H1 (cell line): ENCODE data around the gene BTC. TPM values are rescaled to one million over a fixed set of nuclear protein-coding genes. Genes with fewer than 3 reads are reported as not detected.

ENCODE experiments used
- CTCF ChIA-PET: fragments of 300-600 bp; sonication (Branson Sonifier 250); formaldehyde crosslinking; loops from one replicate; lab custom pipeline; 2021; ENCODE audit not compliant: partially characterized antibody; lab: Charles Lee
- POLR2A ChIA-PET: fragments of 300-600 bp; sonication (Branson Sonifier 250); formaldehyde crosslinking; loops from one replicate; lab custom pipeline; 2021; ENCODE audit warnings: inconsistent platforms; ENCODE audit not compliant: partially characterized antibody; lab: Charles Lee
- DNase-seq, 2 experiments: peaks; one replicate each; pipeline versions ENCODE4 v3.0.0 to v3.0.0-alpha.2; 2010 to 2022; ENCODE audit warnings: low spot score in 2 of 2, low read depth in 1 of 2, mixed read lengths in 1 of 2
- FAIRE-seq: peaks from 2 replicates; lab custom pipeline; 2011; peaks lifted over from hg19 to GRCh38; lab: Jason Lieb, UNC
- H2AFZ ChIP-seq: 2 replicates; pipeline ENCODE4 v1.8.1; 2012; ENCODE audit warnings: low read length, inconsistent platforms
- H2AK5ac ChIP-seq: 2 replicates; pipeline ENCODE4 v1.6.1; 2013; ENCODE audit warnings: low read depth, low read length
- H2BK120ac ChIP-seq: replicated peaks from 2 replicates; pipeline ENCODE3; 2013; ENCODE audit warnings: low read depth, low read length, inconsistent platforms
- H2BK12ac ChIP-seq: 2 replicates; pipeline ENCODE4 v1.6.1; 2013; ENCODE audit warnings: low read depth, low read length
- H2BK15ac ChIP-seq: 2 replicates; pipeline ENCODE4 v1.6.1; 2013; ENCODE audit warnings: low read length
- H2BK20ac ChIP-seq: 2 replicates; pipeline ENCODE4 v1.6.1; 2013; ENCODE audit warnings: low read length
- H2BK5ac ChIP-seq: 2 replicates; pipeline ENCODE4 v1.6.1; 2013; ENCODE audit warnings: low read depth, low read length
- H3K14ac ChIP-seq: 2 replicates; pipeline ENCODE4 v1.6.1; 2013; ENCODE audit warnings: inconsistent platforms; ENCODE audit not compliant: insufficient read length
- H3K18ac ChIP-seq: 2 replicates; pipeline ENCODE4 v1.6.1; 2013; ENCODE audit warnings: low read length; ENCODE audit errors: extremely low read depth
- H3K23ac ChIP-seq: 2 replicates; pipeline ENCODE4 v1.6.1; 2013; ENCODE audit warnings: inconsistent platforms; ENCODE audit not compliant: insufficient read length
- H3K23me2 ChIP-seq: 2 replicates; pipeline ENCODE4 v1.6.1; 2013; ENCODE audit warnings: low read depth, low read length
- H3K27ac ChIP-seq: 2 replicates; pipeline ENCODE4 v1.6.1; 2011; ENCODE audit warnings: low read depth, low read length, inconsistent platforms
- H3K27me3 ChIP-seq, 4 experiments: replicated peaks in 1 of 4; 1 replicate in 1 of 4; 2 replicates in 3 of 4; pipeline versions ENCODE4 v1.6.1 to v1.8.1; 2011 to 2013; ENCODE audit warnings: low read length in 3 of 4, mild to moderate bottlenecking in 3 of 4, inconsistent platforms in 2 of 4, mixed read lengths in 2 of 4, moderate library complexity in 1 of 4; ENCODE audit not compliant: control insufficient read depth in 3 of 4, insufficient read depth in 3 of 4; ENCODE audit errors: extremely low read depth in 1 of 4
- H3K36me3 ChIP-seq, 4 experiments: 2 replicates each; pipeline versions ENCODE4 v1.6.1 to v1.8.1; 2011 to 2013; ENCODE audit warnings: mild to moderate bottlenecking in 4 of 4, low read length in 3 of 4, moderate library complexity in 2 of 4, control low read depth in 1 of 4, inconsistent platforms in 1 of 4; ENCODE audit not compliant: insufficient read depth in 4 of 4, control insufficient read depth in 2 of 4
- H3K4ac ChIP-seq: replicated peaks from 2 replicates; pipeline ENCODE3; 2013; ENCODE audit warnings: low read length, low read depth, mixed read lengths, inconsistent platforms; ENCODE audit not compliant: insufficient read length
- H3K4me1 ChIP-seq, 4 experiments: replicated peaks in 1 of 4; 1 replicate in 1 of 4; 2 replicates in 3 of 4; pipeline versions ENCODE4 v1.6.1 to v1.8.1; 2011 to 2013; ENCODE audit warnings: low read length in 3 of 4, inconsistent platforms in 2 of 4, mixed read lengths in 1 of 4; ENCODE audit not compliant: insufficient read depth in 4 of 4, control insufficient read depth in 3 of 4
- H3K4me2 ChIP-seq, 2 experiments: 2 replicates each; pipeline versions ENCODE4 v1.6.1 to v1.8.1; 2011 to 2013; ENCODE audit warnings: low read depth in 2 of 2, low read length in 2 of 2, control low read depth in 1 of 2, inconsistent platforms in 1 of 2, mild to moderate bottlenecking in 1 of 2; ENCODE audit not compliant: insufficient read depth in 1 of 2
- H3K4me3 ChIP-seq, 4 experiments: fragments of 200-600, 300-600 bp in 1 of 4; sonication (generic), shearing (Covaris generic), sonication (Bioruptor Twin) in 1 of 4; 2 replicates each; pipeline versions ENCODE4 v1.5.1 to v1.8.1; 2011 to 2016; ENCODE audit warnings: low read length in 4 of 4, low read depth in 3 of 4, control low read depth in 2 of 4, inconsistent platforms in 2 of 4, mild to moderate bottlenecking in 2 of 4, mixed read lengths in 1 of 4, moderate library complexity in 1 of 4; ENCODE audit not compliant: insufficient read depth in 2 of 4; ENCODE audit errors: extremely low read depth in 1 of 4
- H3K56ac ChIP-seq: replicated peaks from 2 replicates; pipeline ENCODE3; 2013; ENCODE audit warnings: low read depth, mild to moderate bottlenecking, mixed read lengths, low read length, inconsistent platforms; ENCODE audit not compliant: insufficient read length
- H3K79me1 ChIP-seq: 2 replicates; pipeline ENCODE4 v1.6.1; 2013; ENCODE audit warnings: low read depth, low read length, control low read depth
- H3K79me2 ChIP-seq, 2 experiments: 2 replicates each; pipeline versions ENCODE4 v1.6.1 to v1.8.1; 2012 to 2013; ENCODE audit warnings: low read length in 2 of 2, mild to moderate bottlenecking in 2 of 2, inconsistent platforms in 1 of 2; ENCODE audit not compliant: insufficient read depth in 2 of 2, control insufficient read depth in 1 of 2
- H3K9ac ChIP-seq, 4 experiments: replicated peaks in 1 of 4; 1 replicate in 1 of 4; 2 replicates in 3 of 4; pipeline versions ENCODE4 v1.6.1 to v1.8.1; 2011 to 2013; ENCODE audit warnings: low read depth in 3 of 4, low read length in 3 of 4, control low read depth in 2 of 4, mild to moderate bottlenecking in 2 of 4, moderate library complexity in 2 of 4, inconsistent platforms in 1 of 4; ENCODE audit errors: extremely low read depth in 1 of 4
- H3K9me3 ChIP-seq, 2 experiments: 2 replicates each; pipeline versions ENCODE4 v1.6.1 to v1.8.1; 2012 to 2013; ENCODE audit warnings: mild to moderate bottlenecking in 2 of 2, moderate library complexity in 2 of 2, control low read depth in 1 of 2, inconsistent platforms in 1 of 2, low read depth in 1 of 2, low read length in 1 of 2, mixed read lengths in 1 of 2; ENCODE audit not compliant: insufficient read depth in 2 of 2
- H4K20me1 ChIP-seq, 2 experiments: replicated peaks in 1 of 2; 2 replicates each; pipeline versions ENCODE3 to v1.8.1; 2011 to 2013; ENCODE audit warnings: inconsistent platforms in 2 of 2, low read length in 2 of 2, mild to moderate bottlenecking in 1 of 2; ENCODE audit not compliant: insufficient read depth in 2 of 2, control insufficient read depth in 1 of 2
- H4K5ac ChIP-seq: 2 replicates; pipeline ENCODE4 v1.6.1; 2013; ENCODE audit warnings: low read length, low read depth, mixed read lengths, inconsistent platforms; ENCODE audit not compliant: insufficient read length
- H4K8ac ChIP-seq: 2 replicates; pipeline ENCODE4 v1.8.0; 2013; ENCODE audit warnings: mild to moderate bottlenecking, moderate library complexity, low read length, inconsistent platforms; ENCODE audit not compliant: insufficient read depth; ENCODE audit errors: extremely low read depth
- H4K91ac ChIP-seq: replicated peaks from 2 replicates; pipeline ENCODE3; 2013; ENCODE audit warnings: low read length, mixed read lengths, inconsistent platforms; ENCODE audit not compliant: insufficient read length
- ASH2L ChIP-seq: fragments of 200-600, 300-600 bp; sonication (generic); IDR thresholded peaks from one replicate; pipeline ENCODE4 v1.7.1; 2017; ENCODE audit warnings: low read length
- BCL11A ChIP-seq, 2 experiments: IDR thresholded peaks; one replicate each; pipeline ENCODE4 v1.6.1; 2011; ENCODE audit warnings: low read depth in 2 of 2, low read length in 2 of 2, mild to moderate bottlenecking in 2 of 2
- GTF2F1 ChIP-seq: IDR thresholded peaks from 2 replicates; pipeline ENCODE4 v1.6.1; 2012; ENCODE audit warnings: low read depth, low read length, improper control_type of control experiment, borderline replicate concordance
- MAFK ChIP-seq: IDR thresholded peaks from 2 replicates; pipeline ENCODE4 v1.6.1; 2012; ENCODE audit warnings: low read depth, mild to moderate bottlenecking, improper control_type of control experiment, low read length
- PHF8 ChIP-seq: fragments of 200-600 bp; sonication (generic); conservative IDR thresholded peaks from 2 replicates; pipeline ENCODE4 v1.7.1; 2012; ENCODE audit warnings: low read depth, mild to moderate bottlenecking, inconsistent platforms, low read length, moderate library complexity
- RAD21 ChIP-seq, 2 experiments: IDR thresholded peaks in 1 of 2; conservative IDR thresholded peaks in 1 of 2; 2 replicates each; pipeline ENCODE4 v1.6.1; 2011; ENCODE audit warnings: low read depth in 2 of 2, low read length in 2 of 2, improper control_type of control experiment in 1 of 2, inconsistent platforms in 1 of 2, mild to moderate bottlenecking in 1 of 2, moderate library complexity in 1 of 2
- RBBP5 ChIP-seq: IDR thresholded peaks from 2 replicates; pipeline ENCODE4 v1.7.1; 2012; ENCODE audit warnings: low read depth, mild to moderate bottlenecking, inconsistent platforms, low read length, moderate library complexity, borderline replicate concordance
- SIRT6 ChIP-seq: IDR thresholded peaks from one replicate; pipeline ENCODE4 v1.7.1; 2012; ENCODE audit warnings: low read length, inconsistent platforms
- WGBS, 2 experiments: shearing (Covaris generic) in 1 of 2; methylation state at CpG; one replicate each; pipeline versions ENCODE4 v1.1.6 to v1.1.7; 2013 to 2015; ENCODE audit warnings: low lambda C conversion rate in 2 of 2, mixed read lengths in 2 of 2, inconsistent platforms in 1 of 2, low coverage in 1 of 2, missing lambda C conversion rate in 1 of 2; ENCODE audit not compliant: insufficient replicate concordance in 2 of 2, insufficient coverage in 1 of 2, insufficient read length in 1 of 2; ENCODE audit errors: extremely low coverage in 1 of 2, missing lambda C conversion rate in 1 of 2; 5-methylcytosine and 5-hydroxymethylcytosine counted together
- polyA plus RNA-seq, 7 experiments: library from polyadenylated mRNA; depleted of rRNA in 3 of 7; stranded (reverse) in 5 of 7; unstranded in 2 of 7; fragments of >200 nt in 5 of 7; fragments of 200-250 nt in 2 of 7; gene quantifications; 1 replicate in 5 of 7; 2 replicates in 1 of 7; 4 replicates in 1 of 7; pipeline versions ENCODE4 v1.2.1 to v1.2.3, GENCODE V29; 2011 to 2013; ENCODE audit warnings: missing spikeins in 2 of 7, mixed read lengths in 2 of 7
- total RNA-seq: library from RNA; stranded (reverse); fragmentation: NEBNext Ultra II Directional; extraction: Animal tissue kit (Norgen Biotek cat#: 25700); gene quantifications from 2 replicates; pipeline ENCODE4 v1.2.1, GENCODE V29; 2021
- TF ChIP-seq, protein P1 (sequence below): IDR thresholded peaks from 2 replicates; pipeline ENCODE4 v1.6.1; 2012; ENCODE audit warnings: low read length, inconsistent platforms
- TF ChIP-seq, protein P2 (sequence below): IDR thresholded peaks from 2 replicates; pipeline ENCODE4 v1.6.1; 2011; ENCODE audit warnings: low read depth, mild to moderate bottlenecking, low read length; ENCODE audit not compliant: insufficient read depth

Gene BTC
- total and polyA plus RNA-seq, 2 of the 8 experiments (the other 6 are each of a cell fraction or from before 2014, with no cell fraction given): 0.09 TPM; not detected in 1

DNA sequence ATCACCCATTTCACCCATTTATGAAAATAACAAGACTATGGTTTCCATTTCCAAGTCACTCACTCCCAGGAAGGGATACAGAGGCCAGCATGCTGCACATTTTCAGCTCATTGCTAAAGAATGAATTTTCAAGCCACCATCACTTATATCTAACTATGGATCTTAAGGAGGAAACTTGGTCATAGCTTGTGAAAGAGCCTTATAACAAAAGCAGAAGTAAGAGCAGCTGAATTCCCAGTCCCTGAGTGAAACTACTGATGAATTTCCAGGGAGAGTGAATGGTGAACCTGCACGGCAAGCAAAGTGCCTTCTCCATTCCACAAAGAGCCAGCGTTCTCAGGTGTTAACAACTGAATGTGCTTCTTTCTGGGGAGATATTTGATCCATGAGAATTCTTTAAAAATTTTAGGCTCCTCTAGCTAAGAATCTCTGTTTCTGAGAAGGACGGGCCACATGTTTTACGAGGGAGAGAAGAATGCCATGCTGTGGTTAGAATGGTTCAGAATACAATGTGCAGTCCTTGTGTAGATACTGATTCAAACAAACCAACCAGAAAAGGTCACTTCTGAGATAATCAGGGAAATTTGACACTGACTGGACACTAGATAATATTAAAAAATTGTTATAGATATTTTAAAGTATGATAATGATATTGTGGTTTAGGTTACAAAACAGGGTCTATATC, 24.0 kb downstream of the BTC start:
- no peaks in the 10 kb centered on the region for H3K79me2 ChIP-seq
- no peak overlapping the region for H3K4me2 ChIP-seq
- H3K4me1 ChIP-seq: peaks cover 0 to 4% (median 0%) of the 10 kb centered on the region in 4 experiments; a peak in 2 of 7 replicates
- POLR2A ChIA-PET: no interaction called here
- no peak overlapping the region for H4K8ac ChIP-seq
- H3K4me3 ChIP-seq: no peak overlapping the region
- no peak overlapping the region for H2BK12ac ChIP-seq
- no peaks in the 10 kb centered on the region for H4K20me1 ChIP-seq
- H4K5ac ChIP-seq: no peak overlapping the region
- H2AK5ac ChIP-seq: no peak overlapping the region
- H2BK15ac ChIP-seq: no peak overlapping the region
- H3K27ac ChIP-seq: no peak overlapping the region
- 87% methylated on average over 4 of the region's 4 CpGs; no CpG with 5 or more reads in 1 of the 2 experiments for WGBS, 2 experiments
- H3K23ac ChIP-seq: no peak overlapping the region
- H3K14ac ChIP-seq: no peak overlapping the region
- H3K9me3 ChIP-seq: no peaks in the 10 kb centered on the region
- no peaks in the 10 kb centered on the region for H3K23me2 ChIP-seq
- no peaks in the 10 kb centered on the region for H3K27me3 ChIP-seq
- H3K18ac ChIP-seq: no peak overlapping the region
- FAIRE-seq (no peak), DNase-seq (no peak)
- no peak overlapping the region for H3K56ac ChIP-seq
- no peak overlapping the region for H3K4ac ChIP-seq
- H2BK5ac ChIP-seq: no peak overlapping the region
- H3K79me1 ChIP-seq: no peaks in the 10 kb centered on the region
- no peak overlapping the region for H2AFZ ChIP-seq
- CTCF ChIA-PET: no interaction called here
- H2BK20ac ChIP-seq: no peak overlapping the region
- no peak overlapping the region for H4K91ac ChIP-seq
- H3K9ac ChIP-seq: no peak overlapping the region
- H2BK120ac ChIP-seq: no peak overlapping the region
- no peaks in the 10 kb centered on the region for H3K36me3 ChIP-seq
- TF ChIP-seq, protein P1, sequence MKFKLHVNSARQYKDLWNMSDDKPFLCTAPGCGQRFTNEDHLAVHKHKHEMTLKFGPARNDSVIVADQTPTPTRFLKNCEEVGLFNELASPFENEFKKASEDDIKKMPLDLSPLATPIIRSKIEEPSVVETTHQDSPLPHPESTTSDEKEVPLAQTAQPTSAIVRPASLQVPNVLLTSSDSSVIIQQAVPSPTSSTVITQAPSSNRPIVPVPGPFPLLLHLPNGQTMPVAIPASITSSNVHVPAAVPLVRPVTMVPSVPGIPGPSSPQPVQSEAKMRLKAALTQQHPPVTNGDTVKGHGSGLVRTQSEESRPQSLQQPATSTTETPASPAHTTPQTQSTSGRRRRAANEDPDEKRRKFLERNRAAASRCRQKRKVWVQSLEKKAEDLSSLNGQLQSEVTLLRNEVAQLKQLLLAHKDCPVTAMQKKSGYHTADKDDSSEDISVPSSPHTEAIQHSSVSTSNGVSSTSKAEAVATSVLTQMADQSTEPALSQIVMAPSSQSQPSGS: no peak
- TF ChIP-seq GTF2F1 (no peak), PHF8 (no peak), SIRT6 (no peak), BCL11A (IDR thresholded peaks at IDR 0.05; ENCODE audit: low read depth in 2 of 2, low read length in 2 of 2) (no peak), RAD21 (IDR thresholded peaks at IDR 0.05 in 1 of 2, conservative IDR thresholded peaks at IDR 0.05 in 1 of 2; ENCODE audit: low read depth in 2 of 2, low read length in 2 of 2) (no peak), RBBP5 (no peak), ASH2L (no peak), MAFK (no peak)
- TF ChIP-seq, protein P2, sequence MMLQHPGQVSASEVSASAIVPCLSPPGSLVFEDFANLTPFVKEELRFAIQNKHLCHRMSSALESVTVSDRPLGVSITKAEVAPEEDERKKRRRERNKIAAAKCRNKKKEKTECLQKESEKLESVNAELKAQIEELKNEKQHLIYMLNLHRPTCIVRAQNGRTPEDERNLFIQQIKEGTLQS: no peak
